ENCODE results near the gene LAG3. TPM values are rescaled to one million over a fixed set of nuclear protein-coding genes. Genes with fewer than 3 reads are reported as not detected.
A peak's percentile ranks its signal among the peaks of the same experiment; 100 is the strongest.

Gene LAG3
- total RNA-seq, 4 donors from 2014 or later, result 0.13 TPM; not detected in 3

DNA sequence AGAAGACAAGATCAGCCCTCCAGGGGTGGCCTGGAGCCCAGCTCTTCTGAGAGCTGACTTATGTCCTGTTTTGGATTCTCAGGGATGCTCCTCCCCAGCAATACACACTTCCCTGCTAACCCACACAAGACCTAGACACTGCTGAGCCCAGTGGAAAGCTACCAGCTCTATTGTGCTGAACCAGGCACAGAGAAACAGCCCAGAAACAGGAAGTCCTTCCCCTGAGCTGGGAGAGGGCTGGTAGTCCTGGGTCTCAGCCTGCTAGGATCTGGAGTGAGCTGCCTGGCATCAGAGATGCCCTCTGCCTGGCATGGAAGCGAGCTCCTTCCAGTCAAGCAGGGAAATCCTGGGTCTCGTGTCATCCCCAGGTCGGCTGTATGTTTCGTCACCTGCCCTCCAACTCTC lies 1.2 kb upstream of the LAG3 start:
- H3K4me3 ChIP-seq (replicated peaks in 1 of 3), result no peak overlapping the region
- no peaks in the 10 kb centered on the region for H3K9me3 ChIP-seq
- H3K4me1 ChIP-seq, result peaks cover 14 to 32% of the 10 kb centered on the region in 2 donors
- no peak for TF ChIP-seq POLR2A (IDR thresholded peaks at IDR 0.05)
- no peak for TF ChIP-seq CTCF (IDR thresholded peaks at IDR 0.05)
- H3K36me3 ChIP-seq, result peaks cover 9 to 11% of the 10 kb centered on the region in 2 donors
- no peaks in the 10 kb centered on the region for H3K27me3 ChIP-seq
- peak overlapping the region in 1 of 3 donors; percentile 42 for H3K27ac ChIP-seq
- intact Hi-C loops (cut with DNase I), result no loop called here
- 88 to 92% methylated on average over 4 of the region's 4 CpGs for WGBS, 2 donors
- no peak for DNase-seq

GRCh38 chr12:6771509-6772330 lies 600 bp upstream of the LAG3 start:
- peaks cover 14 to 32% of the 10 kb centered on the region in 2 donors for H3K4me1 ChIP-seq
- no peak for DNase-seq
- no peaks in the 10 kb centered on the region for H3K27me3 ChIP-seq
- H3K4me3 ChIP-seq (replicated peaks in 1 of 3), result no peak overlapping the region
- intact Hi-C loops (cut with DNase I), result no loop called here
- H3K9me3 ChIP-seq, result no peaks in the 10 kb centered on the region
- H3K36me3 ChIP-seq, result peaks cover 9 to 11% of the 10 kb centered on the region in 2 donors
- peak overlapping the region in 1 of 3 donors; percentile 42 for H3K27ac ChIP-seq
- 86 to 87% methylated on average over 12 of the region's 12 CpGs for WGBS, 2 donors
- TF ChIP-seq POLR2A (IDR thresholded peaks at IDR 0.05) (no peak), CTCF (IDR thresholded peaks at IDR 0.05) (no peak)

- no peak overlapping the region for H3K4me3 ChIP-seq (replicated peaks in 1 of 3)
- no peaks in the 10 kb centered on the region for H3K9me3 ChIP-seq
- intact Hi-C loops (cut with DNase I), result no loop called here
- DNase-seq, result no peak
- H3K27me3 ChIP-seq, result no peaks in the 10 kb centered on the region
- WGBS, 2 donors, result 70 to 78% methylated on average over 19 to 21 of the region's 21 CpGs
- no peak overlapping the region for H3K27ac ChIP-seq
- peaks cover 9 to 11% of the 10 kb centered on the region in 2 donors for H3K36me3 ChIP-seq
- no peak for TF ChIP-seq POLR2A (IDR thresholded peaks at IDR 0.05)
- peaks cover 10 to 29% of the 10 kb centered on the region in 2 donors for H3K4me1 ChIP-seq
Observed at GRCh38 chr12:6772726-6773589, 638 bp downstream of the LAG3 start.

GRCh38 chr12:6773590-6774351 lies 1.5 kb downstream of the LAG3 start:
- Histone ChIP-seq H3K36me3 (peaks cover 9 to 11% of the 10 kb centered on the region in 2 donors), H3K27ac (no peak overlapping the region), H3K27me3 (no peaks in the 10 kb centered on the region), H3K9me3 (no peaks in the 10 kb centered on the region), H3K4me3 (replicated peaks in 1 of 3) (no peak overlapping the region), H3K4me1 (peaks cover 9 to 27% of the 10 kb centered on the region in 2 donors)
- intact Hi-C loops (cut with DNase I), result no loop called here
- no peak for TF ChIP-seq CTCF (IDR thresholded peaks at IDR 0.05)
- TF ChIP-seq POLR2A (IDR thresholded peaks at IDR 0.05), result no peak
- no peak for DNase-seq
- 45 to 53% methylated on average over 28 to 52 of the region's 60 CpGs for WGBS, 2 donors

DNA sequence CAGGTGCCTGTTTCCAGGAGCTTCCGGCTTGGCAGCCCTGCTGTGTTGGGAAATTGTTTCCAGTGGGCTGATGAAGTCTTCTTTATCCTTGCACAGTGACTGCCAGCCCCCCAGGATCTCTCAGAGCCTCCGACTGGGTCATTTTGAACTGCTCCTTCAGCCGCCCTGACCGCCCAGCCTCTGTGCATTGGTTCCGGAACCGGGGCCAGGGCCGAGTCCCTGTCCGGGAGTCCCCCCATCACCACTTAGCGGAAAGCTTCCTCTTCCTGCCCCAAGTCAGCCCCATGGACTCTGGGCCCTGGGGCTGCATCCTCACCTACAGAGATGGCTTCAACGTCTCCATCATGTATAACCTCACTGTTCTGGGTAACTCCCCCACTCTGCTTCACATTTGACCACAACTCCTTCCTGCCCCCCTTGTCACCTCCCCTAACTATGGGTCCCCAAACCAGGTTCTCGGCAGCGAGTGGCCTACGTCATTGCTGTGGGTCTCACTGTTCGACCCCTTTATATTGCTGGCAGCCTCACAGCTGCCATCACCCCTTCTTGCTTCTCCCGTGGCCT lies 2.3 kb downstream of the LAG3 start:
- WGBS, 2 donors, result 88 to 92% methylated on average over 15 of the region's 15 CpGs
- no peak for DNase-seq
- Histone ChIP-seq H3K36me3 (peaks cover 9% of the 10 kb centered on the region in 2 donors), H3K27me3 (no peaks in the 10 kb centered on the region), H3K4me3 (replicated peaks in 1 of 3) (no peak overlapping the region), H3K27ac (no peak overlapping the region), H3K4me1 (peaks cover 7 to 20% of the 10 kb centered on the region in 2 donors), H3K9me3 (no peaks in the 10 kb centered on the region)
- TF ChIP-seq POLR2A (IDR thresholded peaks at IDR 0.05) (no peak), CTCF (IDR thresholded peaks at IDR 0.05) (no peak)
- intact Hi-C loops (cut with DNase I), result loop anchor here (5.0 kb wide), 1 partner anchor 157 kb away; no protein-coding TSS in a partner anchor

All from thyroid gland (tissue), 4 donors.